ENCODE measurements around the gene DHX16.
"Not testable (repeated sequence)": the region's sequence is repeated elsewhere in the genome, so short reads cannot be mapped to it uniquely, and the experiment has no call there.

The DHX16 gene

GRCh38 chr6:30672445-30673253 lies at the start of gene DHX16:
TSS of gene DHX16 (minus strand) at chr6:30673006. CDS start at chr6:30672841, 165 bp downstream.
- peak; percentile 66 for DNase-seq

- not testable (repeated sequence) for DNase-seq
These were observed 49.1 kb upstream of the DHX16 start for GRCh38 chr6:30722025-30722279.

- DNase-seq, result peak; percentile 42
These were observed 48.6 kb upstream of the DHX16 start for GRCh38 chr6:30721198-30722024.

GRCh38 chr6:30720738-30721197 lies 48.0 kb upstream of the DHX16 start:
- DNase-seq, result no peak

GRCh38 chr6:30719791-30720737 lies 47.3 kb upstream of the DHX16 start, which contains the start of gene TUBB:
TSS of gene TUBB (plus strand) at chr6:30720352. CDS start at chr6:30720507, 155 bp downstream.
- peak; percentile 79 for DNase-seq

- no peak for DNase-seq
These were observed 46.5 kb upstream of the DHX16 start for GRCh38 chr6:30719356-30719755.

GRCh38 chr6:30717845-30718720 lies 45.3 kb upstream of the DHX16 start:
- DNase-seq, result not testable (repeated sequence)

GRCh38 chr6:30717129-30717844 lies 44.5 kb upstream of the DHX16 start, which contains the start of gene MDC1:
TSS of gene MDC1 (minus strand) at chr6:30717281. CDS start at chr6:30715175, 2,106 bp downstream.
- peak; percentile 93 for DNase-seq

GRCh38 chr6:30716879-30717128 lies 44.0 kb upstream of the DHX16 start:
- DNase-seq, result no peak

- DNase-seq, result no peak
These were observed 41.5 kb upstream of the DHX16 start for GRCh38 chr6:30714263-30714662.

GRCh38 chr6:30712441-30712945 lies 39.7 kb upstream of the DHX16 start:
- DNase-seq, result no peak

- DNase-seq, result no peak
These were observed 39.1 kb upstream of the DHX16 start for GRCh38 chr6:30711758-30712380.

- DNase-seq, result no peak
These were observed 36.5 kb upstream of the DHX16 start for GRCh38 chr6:30709101-30709868.

- DNase-seq, result peak; percentile 29
These were observed 34.6 kb upstream of the DHX16 start for GRCh38 chr6:30707281-30707850.

- no peak for DNase-seq
These were observed 32.8 kb upstream of the DHX16 start for GRCh38 chr6:30705620-30706019.

GRCh38 chr6:30703821-30704220 lies 31.0 kb upstream of the DHX16 start:
- no peak for DNase-seq

- DNase-seq, result no peak
These were observed 30.2 kb upstream of the DHX16 start for GRCh38 chr6:30703011-30703410.

GRCh38 chr6:30700340-30700739 lies 27.5 kb upstream of the DHX16 start:
- no peak for DNase-seq

- no peak for DNase-seq
These were observed 23.6 kb upstream of the DHX16 start for GRCh38 chr6:30696432-30696831.

Data from NCI-H2107 (cell line).